IMR-90 (cell line): ENCODE results near the gene BCL2. TPM values are rescaled to one million over a fixed set of nuclear protein-coding genes. Genes with fewer than 3 reads are reported as not detected.

Experiments used
- ATAC-seq: fragments of 200-7000 bp; cut with Tn5 transposase; 2 replicates; pipeline ENCODE4 v1.9.1; 2020; ENCODE audit warnings: low read depth, mild to moderate bottlenecking, moderate library complexity
- BruUV-seq: library from RNA; stranded (reverse); fragments of 400-500 nt; replicated peaks from 2 replicates; lab custom pipeline; 2021; lab: Mats Ljungman, UMichigan
- CTCF ChIA-PET: fragments of 300-600 bp; formaldehyde crosslinking; extraction: SDS; loops from one replicate; lab custom pipeline; 2021; ENCODE audit warnings: antibody characterized with exemption; lab: Yijun Ruan, JAX
- POLR2A ChIA-PET: fragments of 300-600 bp; sonication (Branson Sonifier 250); formaldehyde crosslinking; loops from one replicate; lab custom pipeline; 2022; ENCODE audit warnings: antibody characterized with exemption; ENCODE audit not compliant: unreplicated experiment; lab: Charles Lee
- DNase-seq: peaks from one replicate; pipeline ENCODE4 v3.0.0; 2013
- H2AFZ ChIP-seq: replicated peaks from 2 replicates; pipeline ENCODE3; 2013; ENCODE audit warnings: low read length, mild to moderate bottlenecking; ENCODE audit not compliant: poor library complexity
- H2AK5ac ChIP-seq: 2 replicates; pipeline ENCODE4 v1.6.1; 2013; ENCODE audit warnings: low read depth, low read length, inconsistent platforms
- H2AK9ac ChIP-seq: replicated peaks from 2 replicates; pipeline ENCODE3; 2013; ENCODE audit warnings: mild to moderate bottlenecking, low read depth, low read length, moderate library complexity; ENCODE audit not compliant: poor library complexity
- H2BK120ac ChIP-seq: 2 replicates; pipeline ENCODE4 v1.6.1; 2013; ENCODE audit warnings: low read depth, low read length, inconsistent platforms
- H2BK15ac ChIP-seq: 3 replicates; pipeline ENCODE4 v1.6.1; 2013; ENCODE audit warnings: low read depth, low read length, inconsistent platforms
- H2BK20ac ChIP-seq: 2 replicates; pipeline ENCODE4 v1.6.1; 2013; ENCODE audit warnings: low read depth, mild to moderate bottlenecking, inconsistent platforms, low read length, moderate library complexity
- H2BK5ac ChIP-seq: 2 replicates; pipeline ENCODE4 v1.6.1; 2013; ENCODE audit warnings: mild to moderate bottlenecking, low read depth, low read length, inconsistent platforms; ENCODE audit not compliant: poor library complexity, severe bottlenecking
- H3K14ac ChIP-seq: replicated peaks from 2 replicates; pipeline ENCODE4 v1.6.1; 2013; ENCODE audit warnings: low read depth, low read length, inconsistent platforms
- H3K18ac ChIP-seq: 2 replicates; pipeline ENCODE4 v1.6.1; 2013; ENCODE audit warnings: low read depth, low read length, control low read depth
- H3K23ac ChIP-seq: 2 replicates; pipeline ENCODE4 v1.6.1; 2013; ENCODE audit warnings: low read depth, low read length, inconsistent platforms
- H3K27ac ChIP-seq: 2 replicates; pipeline ENCODE4 v1.5.1; 2013; ENCODE audit warnings: mild to moderate bottlenecking, control low read depth, low read length; ENCODE audit not compliant: insufficient read depth
- H3K27me3 ChIP-seq: 2 replicates; pipeline ENCODE4 v1.6.1; 2013; ENCODE audit warnings: low read length; ENCODE audit not compliant: control insufficient read depth, insufficient read depth
- H3K36me3 ChIP-seq: 2 replicates; pipeline ENCODE4 v1.6.1; 2013; ENCODE audit warnings: low read length, mixed read lengths; ENCODE audit not compliant: control insufficient read depth, insufficient read depth
- H3K4ac ChIP-seq: 2 replicates; pipeline ENCODE4 v1.6.1; 2013; ENCODE audit warnings: low read depth, low read length, inconsistent platforms
- H3K4me1 ChIP-seq: 2 replicates; pipeline ENCODE4 v1.6.1; 2013; ENCODE audit warnings: low read length, mixed read lengths; ENCODE audit not compliant: control insufficient read depth, insufficient read depth
- H3K4me2 ChIP-seq: 2 replicates; pipeline ENCODE4 v1.6.1; 2013; ENCODE audit warnings: low read depth, mild to moderate bottlenecking, control low read depth, low read length, moderate library complexity
- H3K4me3 ChIP-seq: 2 replicates; pipeline ENCODE4 v1.5.1; 2013; ENCODE audit warnings: low read depth, mild to moderate bottlenecking, control low read depth, low read length, moderate library complexity; ENCODE audit not compliant: insufficient read depth
- H3K56ac ChIP-seq: 2 replicates; pipeline ENCODE4 v1.6.1; 2013; ENCODE audit warnings: low read length, inconsistent platforms; ENCODE audit not compliant: insufficient read depth; ENCODE audit errors: extremely low read depth
- H3K79me1 ChIP-seq, 2 experiments: 2 replicates each; pipeline ENCODE4 v1.6.1; 2013; ENCODE audit warnings: low read length in 2 of 2, inconsistent platforms in 1 of 2, low read depth in 1 of 2
- H3K9ac ChIP-seq: 2 replicates; pipeline ENCODE4 v1.6.1; 2013; ENCODE audit warnings: low read depth, low read length, control low read depth
- H3K9me1 ChIP-seq: 2 replicates; pipeline ENCODE4 v1.6.1; 2013; ENCODE audit warnings: low read length, inconsistent platforms; ENCODE audit not compliant: insufficient read depth
- H3K9me3 ChIP-seq: 2 replicates; pipeline ENCODE4 v1.6.1; 2013; ENCODE audit warnings: low read length; ENCODE audit not compliant: control insufficient read depth, insufficient read depth
- H4K20me1 ChIP-seq: 2 replicates; pipeline ENCODE4 v1.6.1; 2013; ENCODE audit warnings: low read length, inconsistent platforms; ENCODE audit not compliant: insufficient read depth
- H4K5ac ChIP-seq: 2 replicates; pipeline ENCODE4 v1.6.1; 2013; ENCODE audit warnings: mild to moderate bottlenecking, low read depth, low read length, control low read depth
- H4K8ac ChIP-seq, 2 experiments: 2 replicates each; pipeline ENCODE4 v1.6.1; 2013; ENCODE audit warnings: low read depth in 2 of 2, low read length in 2 of 2, control low read depth in 1 of 2, inconsistent platforms in 1 of 2
- H4K91ac ChIP-seq: 2 replicates; pipeline ENCODE4 v1.6.1; 2013; ENCODE audit warnings: low read depth, low read length, inconsistent platforms; ENCODE audit not compliant: insufficient read depth
- BHLHE40 ChIP-seq: fragments of 150-350 bp; IDR thresholded peaks from 2 replicates; pipeline ENCODE4 v1.6.1; 2016; ENCODE audit warnings: mild to moderate bottlenecking, low read depth, low read length
- CEBPB ChIP-seq: IDR thresholded peaks from 2 replicates; pipeline ENCODE4 v1.6.1; 2012; ENCODE audit warnings: low read depth, low read length, improper control_type of control experiment
- CHD1 ChIP-seq: IDR thresholded peaks from 2 replicates; pipeline ENCODE4 v1.6.1; 2012; ENCODE audit warnings: low read depth, low read length, improper control_type of control experiment
- ELK1 ChIP-seq: fragments of 150-350 bp; IDR thresholded peaks from 2 replicates; pipeline ENCODE4 v1.6.1; 2016; ENCODE audit warnings: low read depth, mild to moderate bottlenecking, low read length, moderate library complexity, borderline replicate concordance
- FOS ChIP-seq: fragments of 150-350 bp; IDR thresholded peaks from 2 replicates; pipeline ENCODE4 v1.6.1; 2016; ENCODE audit warnings: low read depth, low read length
- MAFK ChIP-seq: IDR thresholded peaks from 2 replicates; pipeline ENCODE4 v1.6.1; 2012; ENCODE audit warnings: low read depth, low read length, improper control_type of control experiment
- MAZ ChIP-seq: IDR thresholded peaks from 2 replicates; pipeline ENCODE4 v1.6.1; 2012; ENCODE audit warnings: low read depth, mild to moderate bottlenecking, low read length, improper control_type of control experiment, moderate library complexity, borderline replicate concordance
- MXI1 ChIP-seq: IDR thresholded peaks from 2 replicates; pipeline ENCODE4 v1.6.1; 2012; ENCODE audit warnings: low read depth, mild to moderate bottlenecking, low read length, moderate library complexity, borderline replicate concordance
- NFE2L2 ChIP-seq: fragments of 150-350 bp; IDR thresholded peaks from 2 replicates; pipeline ENCODE4 v1.6.1; 2016; ENCODE audit warnings: low read depth, mild to moderate bottlenecking, low read length
- POLR2A ChIP-seq: IDR thresholded peaks from 2 replicates; pipeline ENCODE4 v1.6.1; 2012; ENCODE audit warnings: mild to moderate bottlenecking, low read depth, low read length
- RAD21 ChIP-seq: IDR thresholded peaks from 2 replicates; pipeline ENCODE4 v1.6.1; 2012; ENCODE audit warnings: low read length, improper control_type of control experiment
- RCOR1 ChIP-seq: IDR thresholded peaks from 2 replicates; pipeline ENCODE4 v1.6.1; 2012; ENCODE audit warnings: mild to moderate bottlenecking, low read length, improper control_type of control experiment; ENCODE audit not compliant: insufficient replicate concordance
- RFX5 ChIP-seq: IDR thresholded peaks from 2 replicates; pipeline ENCODE4 v1.8.0; 2012; ENCODE audit warnings: low read depth, mild to moderate bottlenecking, low read length, moderate library complexity
- SMC3 ChIP-seq: fragments of 150-350 bp; IDR thresholded peaks from 2 replicates; pipeline ENCODE4 v1.6.1; 2016; ENCODE audit warnings: low read depth, mild to moderate bottlenecking, antibody characterized with exemption, low read length, moderate library complexity
- WGBS, 2 experiments: methylation state at CpG; one replicate each; pipeline versions ENCODE4 v1.1.5 to v1.1.7; 2013; ENCODE audit warnings: missing lambda C conversion rate in 2 of 2; ENCODE audit not compliant: insufficient read length in 1 of 2; ENCODE audit errors: extremely low coverage in 2 of 2; 5-methylcytosine and 5-hydroxymethylcytosine counted together
- dilution Hi-C: fragments of 300-500 bp; cut with HindIII; formaldehyde crosslinking; loops from one replicate; pipeline ENCODE4 v1.14.3; 2018; ENCODE audit warnings: low sequenced_read_pairs; ENCODE audit not compliant: unreplicated experiment
- in situ Hi-C: fragments of 300-500 bp; cut with MboI; formaldehyde crosslinking; loops from 3 replicates; pipeline ENCODE4 v1.14.3; 2019; ENCODE audit warnings: low sequenced_read_pairs, inconsistent platforms, mixed read lengths
- intact Hi-C: fragments of 100-400 bp; cut with micrococcal nuclease; formaldehyde crosslinking; loops from 2 replicates; pipeline ENCODE4 v1.10.0; 2022
- polyA plus RNA-seq, 3 experiments: library from polyadenylated mRNA; depleted of rRNA; stranded (reverse); fragments of >200 nt; gene quantifications; 2 replicates each; pipeline ENCODE4 v1.2.3, GENCODE V29; 2012; ENCODE audit warnings: low replicate concordance in 1 of 3
- total RNA-seq: library from RNA; depleted of rRNA; stranded (reverse); fragments of >200 nt; gene quantifications from 2 replicates; pipeline ENCODE4 v1.2.3, GENCODE V29; 2012
- TF ChIP-seq, protein P1 (sequence below): conservative IDR thresholded peaks from 2 replicates; pipeline ENCODE4 v1.5.1; 2012; ENCODE audit warnings: mild to moderate bottlenecking, low read depth, low read length, improper control_type of control experiment
- TF ChIP-seq, protein P2 (sequence below): fragments of 150-350 bp; IDR thresholded peaks from 2 replicates; pipeline ENCODE4 v1.6.1; 2017; ENCODE audit warnings: mild to moderate bottlenecking, antibody characterized with exemption, low read length, low read depth

The BCL2 gene
- total and polyA plus RNA-seq, 2 of the 4 experiments (the other 2 are of a cell fraction): 0.24 to 0.54 TPM

- no peak for ATAC-seq
- Histone ChIP-seq H2BK5ac (no peak overlapping the region), H2AFZ (no peak overlapping the region), H3K4me1 (no peaks in the 10 kb centered on the region), H3K79me1 (no peaks in the 10 kb centered on the region), H3K27me3 (peaks cover 12% of the 10 kb centered on the region), H2BK120ac (no peak overlapping the region), H3K9ac (no peak overlapping the region), H3K4me2 (no peak overlapping the region), H2BK20ac (no peak overlapping the region), H4K91ac (no peak overlapping the region), H3K4ac (no peak overlapping the region), H3K56ac (no peak overlapping the region), H3K14ac (no peak overlapping the region), H3K23ac (no peak overlapping the region), H4K5ac (no peak overlapping the region), H4K20me1 (no peaks in the 10 kb centered on the region), H2AK5ac (no peak overlapping the region), H2BK15ac (no peak overlapping the region), H4K8ac (no peak overlapping the region), H3K9me3 (no peaks in the 10 kb centered on the region), H3K4me3 (no peak overlapping the region), H3K18ac (no peak overlapping the region), H3K27ac (no peak overlapping the region), H3K36me3 (no peaks in the 10 kb centered on the region), H2AK9ac (no peak overlapping the region), H3K9me1 (0 out of 2 replicates have a peak, but pooled peaks cover under 1% of the 10 kb centered on the region)
- POLR2A ChIA-PET: interaction anchor here (0.6 kb wide), 1 partner anchor 122 kb away, joined by 3 read pairs; no protein-coding TSS in a partner anchor
- WGBS, 2 experiments: 100% methylated on average over 1 of the region's 3 CpGs; no CpG with 5 or more reads in 1 of the 2 experiments
- CTCF ChIA-PET: interaction anchor here (0.6 kb wide), 1 partner anchor 11 kb away, joined by 3 read pairs; no protein-coding TSS in a partner anchor
- TF ChIP-seq RFX5: no peak
- no peak for TF ChIP-seq MAFK
- TF ChIP-seq, protein P1, sequence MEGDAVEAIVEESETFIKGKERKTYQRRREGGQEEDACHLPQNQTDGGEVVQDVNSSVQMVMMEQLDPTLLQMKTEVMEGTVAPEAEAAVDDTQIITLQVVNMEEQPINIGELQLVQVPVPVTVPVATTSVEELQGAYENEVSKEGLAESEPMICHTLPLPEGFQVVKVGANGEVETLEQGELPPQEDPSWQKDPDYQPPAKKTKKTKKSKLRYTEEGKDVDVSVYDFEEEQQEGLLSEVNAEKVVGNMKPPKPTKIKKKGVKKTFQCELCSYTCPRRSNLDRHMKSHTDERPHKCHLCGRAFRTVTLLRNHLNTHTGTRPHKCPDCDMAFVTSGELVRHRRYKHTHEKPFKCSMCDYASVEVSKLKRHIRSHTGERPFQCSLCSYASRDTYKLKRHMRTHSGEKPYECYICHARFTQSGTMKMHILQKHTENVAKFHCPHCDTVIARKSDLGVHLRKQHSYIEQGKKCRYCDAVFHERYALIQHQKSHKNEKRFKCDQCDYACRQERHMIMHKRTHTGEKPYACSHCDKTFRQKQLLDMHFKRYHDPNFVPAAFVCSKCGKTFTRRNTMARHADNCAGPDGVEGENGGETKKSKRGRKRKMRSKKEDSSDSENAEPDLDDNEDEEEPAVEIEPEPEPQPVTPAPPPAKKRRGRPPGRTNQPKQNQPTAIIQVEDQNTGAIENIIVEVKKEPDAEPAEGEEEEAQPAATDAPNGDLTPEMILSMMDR: no peak
- no peak for TF ChIP-seq RAD21
- TF ChIP-seq POLR2A: no peak
- TF ChIP-seq CEBPB: no peak
- no peak for TF ChIP-seq ELK1
- TF ChIP-seq, protein P2, sequence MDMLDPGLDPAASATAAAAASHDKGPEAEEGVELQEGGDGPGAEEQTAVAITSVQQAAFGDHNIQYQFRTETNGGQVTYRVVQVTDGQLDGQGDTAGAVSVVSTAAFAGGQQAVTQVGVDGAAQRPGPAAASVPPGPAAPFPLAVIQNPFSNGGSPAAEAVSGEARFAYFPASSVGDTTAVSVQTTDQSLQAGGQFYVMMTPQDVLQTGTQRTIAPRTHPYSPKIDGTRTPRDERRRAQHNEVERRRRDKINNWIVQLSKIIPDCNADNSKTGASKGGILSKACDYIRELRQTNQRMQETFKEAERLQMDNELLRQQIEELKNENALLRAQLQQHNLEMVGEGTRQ: no peak
- no peak for TF ChIP-seq CHD1
- TF ChIP-seq SMC3: no peak
- no peak for TF ChIP-seq RCOR1
- TF ChIP-seq NFE2L2: no peak
- no peak for TF ChIP-seq FOS
- TF ChIP-seq BHLHE40: no peak
- TF ChIP-seq MXI1: no peak
- TF ChIP-seq MAZ: no peak
- intact Hi-C loops (no loop called here), in situ Hi-C loops (no loop called here), dilution Hi-C loops (no loop called here)
- DNase-seq: no peak
- BruUV-seq: no TSS peak
These were observed 47.7 kb downstream of the BCL2 start for GRCh38 chr18:63271881-63272299.
